Ecto neural progenitor cell (in vitro differentiated cells): ENCODE results near the gene PLEKHG2.
A peak's percentile ranks its signal among the peaks of the same experiment; 100 is the strongest.

ENCODE experiments used
- DNase-seq: peaks from one replicate; pipeline ENCODE4 v3.0.0-alpha.2; 2018; ENCODE audit warnings: low spot score

PLEKHG2 gene

DNA sequence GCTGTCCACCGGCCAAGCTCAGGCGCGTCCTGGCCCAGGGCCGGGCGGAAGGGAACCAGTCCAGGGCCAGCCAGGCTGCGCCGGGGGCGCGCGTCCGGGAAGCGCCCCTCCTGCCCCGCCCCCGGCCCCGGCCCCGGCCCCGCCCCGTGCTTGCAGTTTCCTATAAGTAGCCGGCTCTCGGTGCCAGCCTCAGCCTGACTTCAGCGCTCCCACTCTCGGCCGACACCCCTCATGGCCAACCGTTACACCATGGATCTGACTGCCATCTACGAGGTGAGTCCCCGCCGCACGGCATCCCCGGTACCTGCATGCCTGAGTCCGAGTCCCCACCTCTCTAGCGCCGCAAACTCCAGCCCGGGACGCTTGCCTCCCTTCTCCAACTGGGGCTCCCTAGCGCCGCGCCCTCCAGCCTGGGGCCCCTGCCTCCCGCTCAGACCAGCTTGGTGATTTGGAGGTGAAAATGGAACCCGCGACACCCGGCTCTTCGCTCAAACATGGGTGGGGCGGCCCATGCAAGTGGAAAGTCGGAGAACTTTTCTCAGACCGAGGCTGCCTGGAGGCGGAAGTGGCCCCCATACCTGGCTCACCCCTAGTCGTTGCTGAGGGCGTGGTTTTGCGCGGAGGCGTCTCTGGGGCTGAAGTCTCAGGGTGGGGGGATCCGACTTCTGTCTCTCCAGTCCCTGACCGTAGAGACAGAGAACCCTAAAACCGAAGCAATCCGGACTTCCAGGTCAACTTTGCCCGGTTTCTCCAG lies 5.6 kb upstream of the PLEKHG2 start, which contains the start of gene ZFP36:
Gene ZFP36, plus strand, starts transcription at position 192 of the 754 bp plus-strand sequence. Its CDS starts 58 bp downstream, at position 250.
- DNase-seq: peak; percentile 89

DNA sequence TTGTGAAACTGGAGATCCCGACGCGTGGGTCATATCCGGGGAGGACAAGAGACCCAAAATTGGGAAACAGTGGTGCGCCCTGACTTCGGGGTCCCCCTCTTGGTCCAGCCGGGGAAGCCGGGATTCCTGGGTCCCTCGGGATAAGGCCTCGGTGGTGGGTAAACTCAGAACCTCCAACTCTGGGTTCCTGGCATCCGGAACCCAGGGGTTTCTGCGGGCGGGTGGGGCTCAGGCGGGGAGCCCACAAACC lies 5.1 kb upstream of the PLEKHG2 start:
- DNase-seq: no peak

DNA sequence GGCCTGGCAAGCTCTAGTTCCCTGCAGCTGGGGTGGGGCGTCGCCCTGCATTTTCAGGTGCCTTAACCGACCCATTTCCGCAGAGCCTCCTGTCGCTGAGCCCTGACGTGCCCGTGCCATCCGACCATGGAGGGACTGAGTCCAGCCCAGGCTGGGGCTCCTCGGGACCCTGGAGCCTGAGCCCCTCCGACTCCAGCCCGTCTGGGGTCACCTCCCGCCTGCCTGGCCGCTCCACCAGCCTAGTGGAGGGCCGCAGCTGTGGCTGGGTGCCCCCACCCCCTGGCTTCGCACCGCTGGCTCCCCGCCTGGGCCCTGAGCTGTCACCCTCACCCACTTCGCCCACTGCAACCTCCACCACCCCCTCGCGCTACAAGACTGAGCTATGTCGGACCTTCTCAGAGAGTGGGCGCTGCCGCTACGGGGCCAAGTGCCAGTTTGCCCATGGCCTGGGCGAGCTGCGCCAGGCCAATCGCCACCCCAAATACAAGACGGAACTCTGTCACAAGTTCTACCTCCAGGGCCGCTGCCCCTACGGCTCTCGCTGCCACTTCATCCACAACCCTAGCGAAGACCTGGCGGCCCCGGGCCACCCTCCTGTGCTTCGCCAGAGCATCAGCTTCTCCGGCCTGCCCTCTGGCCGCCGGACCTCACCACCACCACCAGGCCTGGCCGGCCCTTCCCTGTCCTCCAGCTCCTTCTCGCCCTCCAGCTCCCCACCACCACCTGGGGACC lies 4.6 kb upstream of the PLEKHG2 start:
- no peak for DNase-seq

DNA sequence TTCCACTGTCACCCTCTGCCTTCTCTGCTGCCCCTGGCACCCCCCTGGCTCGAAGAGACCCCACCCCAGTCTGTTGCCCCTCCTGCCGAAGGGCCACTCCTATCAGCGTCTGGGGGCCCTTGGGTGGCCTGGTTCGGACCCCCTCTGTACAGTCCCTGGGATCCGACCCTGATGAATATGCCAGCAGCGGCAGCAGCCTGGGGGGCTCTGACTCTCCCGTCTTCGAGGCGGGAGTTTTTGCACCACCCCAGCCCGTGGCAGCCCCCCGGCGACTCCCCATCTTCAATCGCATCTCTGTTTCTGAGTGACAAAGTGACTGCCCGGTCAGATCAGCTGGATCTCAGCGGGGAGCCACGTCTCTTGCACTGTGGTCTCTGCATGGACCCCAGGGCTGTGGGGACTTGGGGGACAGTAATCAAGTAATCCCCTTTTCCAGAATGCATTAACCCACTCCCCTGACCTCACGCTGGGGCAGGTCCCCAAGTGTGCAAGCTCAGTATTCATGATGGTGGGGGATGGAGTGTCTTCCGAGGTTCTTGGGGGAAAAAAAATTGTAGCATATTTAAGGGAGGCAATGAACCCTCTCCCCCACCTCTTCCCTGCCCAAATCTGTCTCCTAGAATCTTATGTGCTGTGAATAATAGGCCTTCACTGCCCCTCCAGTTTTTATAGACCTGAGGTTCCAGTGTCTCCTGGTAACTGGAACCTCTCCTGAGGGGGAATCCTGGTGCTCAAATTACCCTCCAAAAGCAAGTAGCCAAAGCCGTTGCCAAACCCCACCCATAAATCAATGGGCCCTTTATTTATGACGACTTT lies 3.9 kb upstream of the PLEKHG2 start:
- no peak for DNase-seq

DNA sequence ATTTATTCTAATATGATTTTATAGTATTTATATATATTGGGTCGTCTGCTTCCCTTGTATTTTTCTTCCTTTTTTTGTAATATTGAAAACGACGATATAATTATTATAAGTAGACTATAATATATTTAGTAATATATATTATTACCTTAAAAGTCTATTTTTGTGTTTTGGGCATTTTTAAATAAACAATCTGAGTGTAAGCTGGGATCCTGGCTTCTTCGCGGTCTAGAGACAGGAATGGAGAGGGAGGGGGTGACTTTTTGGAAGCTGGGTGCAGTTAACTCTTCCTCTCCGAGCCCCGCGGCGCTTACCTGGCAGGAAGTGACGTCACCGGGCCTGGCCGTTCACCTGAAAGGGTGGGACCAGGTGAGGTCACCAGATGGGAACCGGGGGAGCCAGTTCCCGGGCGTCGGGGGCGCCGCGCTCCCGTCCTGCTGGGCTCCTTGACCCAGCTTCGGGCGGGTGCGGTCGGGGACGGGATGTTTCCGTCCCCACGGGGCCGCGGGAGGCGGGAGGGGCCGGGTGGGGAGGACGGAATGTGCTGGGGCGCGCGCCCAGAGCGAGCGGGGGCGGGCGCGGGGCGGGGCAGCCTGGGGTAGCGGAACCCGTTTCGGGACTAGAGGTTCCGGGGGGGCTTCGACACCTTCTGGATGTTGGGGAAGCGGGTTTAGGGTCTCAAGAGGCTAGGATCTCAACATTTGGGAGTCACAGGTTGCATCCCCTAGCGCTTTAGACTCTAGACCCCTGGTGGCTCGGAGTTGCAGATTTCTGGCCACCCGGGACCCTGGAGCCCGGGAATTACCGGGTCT lies 3.1 kb upstream of the PLEKHG2 start:
- DNase-seq: peak; percentile 67

DNA sequence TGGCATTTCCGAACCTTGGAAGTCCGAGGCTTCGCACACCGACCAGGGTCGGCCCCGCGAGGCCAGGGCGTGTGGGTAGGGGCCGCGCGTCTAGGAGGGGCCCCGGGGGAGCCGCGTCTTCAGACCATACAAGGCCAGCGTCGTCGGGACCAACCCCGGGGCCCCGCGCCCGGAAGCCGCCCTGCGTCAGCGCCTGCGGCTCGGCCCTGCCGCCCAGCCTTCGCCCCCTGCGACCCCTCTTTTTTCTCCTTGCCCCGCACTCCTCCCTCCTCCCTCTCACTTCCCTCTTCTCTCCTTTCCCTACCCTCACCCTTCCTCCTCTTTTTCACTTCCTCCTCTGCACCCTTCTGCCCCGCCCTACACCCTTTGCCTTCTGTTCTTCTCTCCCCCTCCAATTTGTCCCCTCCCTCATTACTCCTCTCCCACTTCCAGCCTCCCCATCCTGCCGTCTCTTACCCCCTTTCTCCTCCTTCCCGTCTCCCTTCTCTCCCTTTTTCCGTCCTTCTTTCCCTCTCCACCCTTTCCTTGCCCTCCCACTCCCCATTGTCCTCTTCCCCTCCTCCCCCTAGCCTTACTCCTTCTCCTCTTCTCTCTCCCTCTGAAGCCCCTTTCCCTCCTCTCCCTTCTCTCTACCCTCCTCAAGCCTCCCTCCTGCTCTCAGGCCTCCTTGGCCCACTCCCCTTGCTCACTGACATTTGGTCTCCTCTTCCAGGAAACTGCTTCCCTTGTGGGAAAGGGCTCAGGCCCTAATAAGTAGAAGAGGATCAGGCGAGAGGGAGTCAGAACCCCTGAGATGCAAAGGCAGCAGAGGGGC lies 2.2 kb upstream of the PLEKHG2 start:
- DNase-seq: peak; percentile 71

DNA sequence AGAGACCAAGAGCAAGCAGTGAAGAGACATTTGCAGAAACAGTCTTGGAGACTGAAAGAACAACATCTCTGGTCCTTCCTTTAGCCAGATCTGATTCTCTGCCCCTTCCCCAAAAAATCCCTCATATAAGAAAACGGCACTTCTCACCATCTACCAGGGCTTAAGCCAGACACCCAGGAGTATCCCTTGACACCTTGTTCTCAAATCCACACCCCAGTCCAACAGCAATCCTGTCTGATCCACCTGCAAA lies 1.7 kb upstream of the PLEKHG2 start:
- DNase-seq: no peak

DNA sequence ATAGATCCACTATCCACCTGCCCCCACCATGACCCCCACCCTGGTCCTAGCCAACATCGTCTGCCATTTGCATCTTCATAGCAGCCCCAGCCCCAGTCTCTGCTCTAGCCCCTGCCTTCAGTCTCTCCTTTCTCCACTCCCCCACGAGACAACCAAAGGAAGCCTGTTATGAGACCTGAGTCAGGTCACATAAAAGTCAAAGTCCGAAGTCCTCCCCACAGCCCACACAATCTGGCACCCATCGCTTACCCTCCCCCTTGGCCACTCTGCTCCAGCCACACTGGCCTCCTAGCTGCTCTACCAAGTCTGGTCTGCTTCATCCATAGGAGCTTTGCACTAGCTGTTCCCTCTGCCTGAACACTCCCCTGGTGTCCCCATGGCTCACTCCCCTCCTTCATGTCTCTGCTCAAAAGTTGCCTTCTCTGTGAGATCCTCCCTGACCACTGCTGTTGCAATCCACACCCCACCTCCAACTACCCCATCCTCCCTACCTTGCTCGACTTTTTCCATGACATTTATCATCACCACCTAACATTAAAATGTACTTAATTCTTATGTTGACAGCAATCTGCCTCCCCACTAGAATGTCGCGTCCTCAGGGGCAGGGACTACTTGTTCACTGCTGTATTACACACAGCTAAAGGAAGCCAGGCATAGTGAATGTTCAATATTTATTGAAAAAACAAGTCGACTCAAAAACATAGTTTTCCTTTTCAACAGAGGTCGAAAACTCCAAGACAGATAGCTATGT lies 1.2 kb upstream of the PLEKHG2 start:
- DNase-seq: no peak

DNA sequence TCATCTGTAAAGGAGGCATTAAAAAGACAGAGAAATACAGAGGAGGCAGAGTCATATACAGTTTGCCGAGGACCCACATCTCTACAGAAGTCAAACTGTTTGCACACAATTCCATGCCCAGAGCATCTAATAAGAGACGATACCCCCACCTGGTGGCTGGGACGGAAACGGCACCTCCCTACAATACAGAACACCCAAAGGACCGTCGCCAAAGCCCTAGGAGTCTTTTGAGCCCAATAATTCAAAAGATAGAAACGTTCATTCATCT lies 703 bp upstream of the PLEKHG2 start:
- DNase-seq: no peak

DNA sequence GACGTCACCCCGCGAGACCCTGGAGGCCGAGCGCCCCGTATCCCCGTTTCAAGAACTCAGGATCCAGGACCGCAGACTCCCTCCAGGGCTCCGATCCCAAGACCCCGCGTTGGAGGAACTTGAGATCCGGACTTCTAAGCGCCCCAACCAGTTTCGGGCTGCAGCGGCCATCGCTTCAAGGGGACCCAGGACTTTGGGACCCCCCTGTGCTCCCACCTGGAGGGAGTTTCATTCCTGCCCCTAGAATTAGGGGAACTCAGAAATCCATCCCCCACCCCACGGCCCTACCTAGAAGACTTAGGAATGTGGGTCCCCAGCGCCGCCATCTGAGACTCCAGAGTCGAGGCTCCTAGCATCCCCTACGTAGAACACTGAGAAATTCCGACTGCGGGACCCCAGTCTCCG lies 400 bp downstream of the PLEKHG2 start:
- DNase-seq: no peak

DNA sequence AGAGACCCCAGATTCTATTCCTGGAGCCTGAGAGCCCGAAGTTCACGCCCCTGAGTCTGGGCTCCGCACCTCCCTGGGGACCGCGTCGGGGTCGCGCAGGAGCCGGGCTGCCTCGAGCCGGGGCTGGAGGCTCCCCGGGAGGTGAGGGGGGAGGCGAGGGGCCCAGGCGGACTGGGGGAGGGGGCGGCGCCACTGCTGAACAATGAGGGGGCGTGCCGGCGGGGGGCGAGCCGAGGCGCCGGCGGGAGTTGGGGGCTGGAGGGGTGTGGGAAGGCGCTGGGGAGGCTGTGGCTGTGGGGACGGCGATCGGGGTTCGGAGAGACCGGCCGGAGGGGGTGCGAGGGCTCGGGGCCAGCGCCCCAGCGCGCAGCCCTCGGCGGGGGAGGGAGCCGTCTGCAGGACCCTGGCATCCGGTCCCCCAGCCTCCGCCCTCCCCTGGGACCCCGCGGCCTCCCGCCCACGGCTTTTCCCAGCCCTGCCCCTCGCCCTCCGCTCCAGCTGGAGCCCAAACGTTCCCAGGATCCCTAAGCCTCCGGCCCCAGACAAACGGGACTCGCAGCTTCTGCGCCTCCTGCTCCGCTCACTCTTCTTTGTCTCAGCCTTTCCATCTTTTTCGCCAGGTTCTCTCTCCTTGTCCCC lies 922 bp downstream of the PLEKHG2 start:
- peak; percentile 85 for DNase-seq

DNA sequence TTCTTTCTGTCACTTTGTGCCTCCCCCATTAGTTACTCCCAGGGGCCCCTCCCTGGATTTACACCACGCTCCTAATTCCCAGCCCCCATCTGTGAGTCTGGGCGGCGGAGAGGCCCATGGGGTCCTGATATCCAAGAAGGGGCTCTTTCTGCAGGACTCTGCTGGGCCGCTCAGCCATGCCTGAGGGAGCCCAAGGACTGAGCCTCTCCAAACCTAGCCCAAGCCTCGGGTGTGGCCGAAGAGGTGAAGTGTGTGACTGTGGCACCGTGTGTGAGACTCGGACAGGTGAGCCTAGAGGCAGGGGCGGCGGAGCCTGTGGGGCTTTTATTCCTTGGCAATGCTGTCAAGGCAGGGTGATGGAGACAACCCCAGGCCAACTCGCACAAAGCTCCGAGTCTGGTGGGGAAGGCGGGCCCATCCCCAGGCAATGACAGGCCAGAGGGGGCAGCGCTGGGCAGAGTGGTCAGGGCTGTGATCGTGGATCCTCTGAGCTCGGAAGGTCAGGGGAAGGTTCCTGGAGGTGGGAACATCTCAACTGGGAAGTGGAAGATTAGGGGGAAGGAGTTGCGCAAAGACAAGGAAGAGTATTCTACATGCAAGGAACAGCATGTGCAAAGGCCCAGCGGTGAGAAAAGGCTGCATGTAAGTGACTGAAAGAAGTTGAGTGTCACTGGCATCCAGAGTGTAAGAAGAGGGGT lies 1.6 kb downstream of the PLEKHG2 start:
- peak; percentile 71 for DNase-seq

DNA sequence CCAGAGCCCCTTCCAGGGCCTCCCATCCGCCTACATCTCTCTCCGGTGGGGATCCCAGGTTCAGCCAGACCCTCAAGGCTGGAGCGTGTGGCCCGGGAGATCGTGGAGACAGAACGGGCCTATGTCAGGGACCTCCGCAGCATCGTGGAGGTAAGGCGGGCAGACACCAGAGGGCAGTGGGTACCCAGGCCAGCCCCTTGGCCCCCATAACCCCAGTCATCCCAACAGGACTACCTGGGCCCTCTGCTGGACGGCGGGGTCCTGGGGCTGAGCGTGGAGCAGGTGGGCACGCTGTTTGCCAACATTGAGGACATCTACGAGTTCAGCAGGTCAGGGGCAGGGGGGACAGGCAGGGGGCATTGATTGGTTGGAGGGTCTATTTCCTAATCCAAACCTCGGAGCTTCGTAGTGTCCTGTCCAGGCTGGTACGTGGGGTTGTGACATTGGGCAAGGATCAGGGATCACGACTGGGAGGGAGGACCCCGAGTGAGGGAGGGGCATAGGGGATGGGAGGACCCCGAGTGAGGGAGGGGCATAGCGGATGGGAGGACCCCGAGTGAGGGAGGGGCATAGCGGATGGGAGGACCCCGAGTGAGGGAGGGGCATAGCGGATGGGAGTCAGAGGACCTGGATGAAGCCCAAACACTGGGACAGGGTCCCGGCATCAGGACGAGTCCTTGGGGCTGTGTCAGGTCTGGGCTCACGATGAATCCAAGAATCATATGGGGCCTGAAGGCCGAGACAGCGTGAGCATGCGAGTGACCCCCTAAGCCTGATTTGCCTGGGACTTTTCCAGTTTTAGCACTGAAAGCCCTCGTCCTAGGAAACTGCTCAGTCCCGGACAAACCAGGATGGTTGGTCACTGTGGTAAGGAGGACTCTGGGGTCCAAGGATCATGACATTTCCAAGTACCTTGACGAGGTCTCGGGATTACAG lies 2.9 kb downstream of the PLEKHG2 start:
- no peak for DNase-seq

DNA sequence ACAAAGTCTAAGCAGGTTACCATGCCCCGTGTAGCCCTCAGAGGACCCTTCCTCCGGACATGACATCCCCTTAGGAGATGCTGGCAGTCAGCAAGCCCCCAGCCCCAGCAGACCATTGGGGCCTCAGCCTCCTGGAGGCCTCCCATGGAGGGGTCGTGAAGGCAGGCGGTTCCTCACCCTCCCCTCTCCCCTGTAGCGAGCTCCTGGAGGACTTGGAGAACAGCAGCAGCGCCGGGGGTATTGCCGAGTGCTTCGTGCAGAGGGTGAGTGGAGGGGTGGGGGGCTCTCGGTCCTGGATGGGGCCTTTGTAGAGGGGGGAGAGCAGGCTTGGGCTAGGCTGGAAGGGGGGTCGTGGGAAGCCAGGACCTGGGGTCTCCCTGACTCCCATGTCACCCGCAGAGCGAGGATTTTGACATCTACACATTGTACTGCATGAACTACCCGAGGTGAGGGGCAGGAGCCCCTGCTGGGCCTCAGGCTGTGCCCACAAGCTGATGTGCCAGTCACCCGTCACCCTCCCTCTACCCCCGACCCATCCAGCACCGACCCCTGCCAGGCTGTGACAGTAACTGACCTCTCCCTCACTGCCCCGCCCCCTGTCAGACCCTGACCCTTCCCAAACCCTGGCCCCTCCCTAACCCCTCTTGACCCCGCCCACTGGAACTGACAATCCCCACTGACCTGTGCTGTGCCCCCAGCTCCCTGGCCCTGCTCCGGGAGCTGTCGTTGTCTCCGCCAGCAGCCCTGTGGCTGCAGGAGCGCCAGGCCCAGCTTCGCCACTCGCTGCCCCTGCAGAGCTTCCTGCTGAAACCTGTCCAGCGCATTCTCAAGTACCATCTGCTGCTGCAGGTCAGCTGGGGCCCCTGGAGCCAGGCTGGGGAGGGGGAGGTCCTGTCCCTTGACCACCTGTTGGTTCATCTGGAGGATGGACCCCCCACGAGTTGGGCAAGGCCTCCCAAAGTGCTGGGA lies 4.0 kb downstream of the PLEKHG2 start:
- no peak for DNase-seq

DNA sequence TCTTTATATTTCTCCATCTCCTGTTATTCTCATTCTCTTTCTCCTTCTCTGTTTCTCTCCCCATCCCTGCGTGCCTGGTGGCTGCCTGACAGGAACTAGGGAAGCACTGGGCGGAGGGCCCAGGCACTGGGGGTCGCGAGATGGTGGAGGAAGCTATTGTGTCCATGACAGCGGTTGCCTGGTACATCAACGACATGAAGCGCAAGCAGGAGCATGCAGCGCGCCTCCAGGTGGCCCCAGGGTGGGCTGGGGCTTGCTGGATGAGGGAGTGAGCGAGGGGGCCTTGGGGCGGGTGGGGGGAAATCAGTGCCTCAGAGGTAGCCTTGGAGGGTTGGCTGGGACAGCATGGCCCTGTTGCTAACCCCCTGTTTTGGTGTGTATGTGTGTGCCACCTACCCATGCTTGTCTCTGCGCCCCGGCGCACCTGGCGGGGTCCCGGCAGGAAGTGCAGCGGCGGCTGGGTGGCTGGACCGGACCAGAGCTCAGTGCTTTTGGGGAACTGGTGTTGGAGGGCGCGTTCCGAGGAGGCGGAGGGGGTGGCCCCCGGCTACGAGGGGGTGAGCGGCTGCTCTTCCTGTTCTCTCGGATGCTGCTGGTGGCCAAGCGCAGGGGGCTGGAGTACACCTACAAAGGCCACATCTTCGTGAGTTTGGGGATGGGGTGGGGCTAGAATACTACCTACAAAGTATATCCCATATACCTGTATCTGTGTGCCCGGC lies 5.2 kb downstream of the PLEKHG2 start:
- no peak for DNase-seq

DNA sequence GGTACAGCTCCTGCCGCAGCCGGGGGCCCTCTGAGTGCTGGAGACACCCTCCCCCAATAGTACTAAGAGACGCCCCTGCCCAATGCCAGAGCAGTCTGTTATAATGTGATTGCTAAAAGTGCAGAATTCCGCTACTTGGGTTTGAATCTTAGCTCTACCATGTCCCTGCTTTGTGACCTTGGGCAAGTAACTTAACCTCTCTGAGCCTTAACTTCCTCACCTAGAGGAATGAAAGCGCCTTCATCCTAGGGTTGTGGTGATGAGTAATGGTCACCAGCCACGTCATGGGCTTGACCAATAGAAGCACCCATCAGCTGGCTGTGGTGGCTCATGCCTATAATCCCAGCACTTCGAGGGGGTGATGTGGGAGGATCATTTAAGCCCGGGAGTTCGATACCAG lies 6.5 kb downstream of the PLEKHG2 start:
- no peak for DNase-seq

DNA sequence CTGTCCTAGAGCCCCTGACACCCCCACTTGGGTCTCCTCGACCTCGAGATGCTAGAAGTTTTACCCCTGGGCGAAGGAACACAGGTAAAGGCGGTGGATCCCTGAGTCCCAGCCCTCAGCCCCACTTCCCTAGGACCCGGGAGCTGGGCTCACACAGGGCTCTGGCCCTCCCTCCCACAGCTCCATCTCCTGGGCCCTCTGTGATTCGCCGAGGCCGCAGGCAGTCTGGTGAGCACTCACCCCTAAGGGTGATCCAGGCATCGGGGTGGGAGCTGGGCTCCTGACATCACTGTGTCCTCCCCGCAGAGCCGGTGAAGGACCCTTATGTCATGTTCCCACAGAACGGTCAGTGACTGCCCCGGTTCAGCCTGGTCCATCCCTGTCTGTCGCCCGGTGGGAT lies 8.3 kb downstream of the PLEKHG2 start:
- no peak for DNase-seq
